HG02943 (cell line): ENCODE data around the gene PHF21A.
A peak's percentile ranks its signal among the peaks of the same experiment; 100 is the strongest.
"Not testable (repeated sequence)": the region's sequence is repeated elsewhere in the genome, so short reads cannot be mapped to it uniquely, and the experiment has no call there.

ENCODE experiments used
- ATAC-seq: cut with Tn5 transposase; IDR thresholded peaks from one replicate; pipeline ENCODE4 v1.9.1; 2021; ENCODE audit warnings: mild to moderate bottlenecking, low read depth, moderate library complexity; ENCODE audit not compliant: unreplicated experiment

The PHF21A gene

GRCh38 chr11:46121724-46122477 is 647 bp upstream of the PHF21A start:
- peak; percentile 40 for ATAC-seq

- ATAC-seq, result peak; percentile 10
These were observed 631 bp downstream of the PHF21A start for GRCh38 chr11:46120346-46121300.

- no peak for ATAC-seq
These were observed 1.7 kb downstream of the PHF21A start for GRCh38 chr11:46119352-46120216.

- ATAC-seq, result no peak
These were observed 2.4 kb downstream of the PHF21A start for GRCh38 chr11:46118702-46119351.

- ATAC-seq, result no peak
These were observed 3.4 kb downstream of the PHF21A start for GRCh38 chr11:46117842-46118241.

GRCh38 chr11:46116712-46117037 is 4.6 kb downstream of the PHF21A start:
- not testable (repeated sequence) for ATAC-seq

DNA sequence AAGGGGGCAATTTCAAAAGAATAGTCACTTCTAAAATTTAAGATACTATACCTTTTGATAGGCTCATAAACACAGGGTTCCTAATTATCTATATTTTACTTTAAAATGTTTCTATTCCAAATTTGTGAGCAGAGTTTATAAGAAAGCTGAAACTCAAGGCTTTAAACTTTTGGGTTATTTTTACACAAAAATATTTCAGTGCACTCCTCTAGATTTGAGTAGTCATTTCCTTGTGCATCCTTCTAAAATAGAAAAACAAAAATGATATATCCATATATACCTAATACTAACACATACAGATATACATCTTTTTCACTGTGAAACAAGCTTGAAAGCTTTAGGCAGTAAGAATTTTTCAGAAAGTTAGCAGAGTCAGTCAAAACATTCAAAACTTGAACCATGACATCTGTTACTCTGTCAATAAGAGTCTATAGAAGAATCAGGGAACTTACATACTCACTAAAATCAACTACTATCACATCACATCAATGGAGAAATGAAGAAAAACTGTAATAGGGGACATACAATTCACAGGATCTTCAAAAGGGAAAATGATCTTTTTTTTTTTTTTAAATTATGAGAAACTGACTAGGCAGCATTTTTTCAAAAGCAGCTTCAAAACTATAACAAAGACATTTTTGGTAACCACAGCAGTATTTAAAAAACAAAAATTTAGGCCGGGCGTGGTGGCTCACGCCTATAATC is 5.1 kb downstream of the PHF21A start:
- ATAC-seq, result no peak

GRCh38 chr11:46114961-46115360 is 6.3 kb downstream of the PHF21A start:
- ATAC-seq, result no peak

DNA sequence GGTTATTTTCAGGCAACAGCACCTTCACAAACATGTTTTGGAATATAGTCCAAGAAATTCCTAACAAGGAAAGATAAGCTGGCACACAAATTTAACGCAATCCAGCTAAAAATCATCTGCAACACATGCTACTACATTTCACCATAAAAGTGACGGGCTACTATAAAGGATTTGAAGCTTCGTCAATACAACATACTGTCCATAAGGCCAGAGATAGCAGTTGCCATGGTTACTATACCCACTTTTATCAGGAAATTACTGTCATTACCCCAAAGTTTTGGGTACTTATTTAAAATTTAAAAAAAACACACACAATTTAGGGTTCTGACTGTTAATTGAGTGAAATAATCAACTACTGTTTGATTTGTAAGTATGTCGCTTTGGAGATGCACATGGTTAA is 6.9 kb downstream of the PHF21A start:
- no peak for ATAC-seq

DNA sequence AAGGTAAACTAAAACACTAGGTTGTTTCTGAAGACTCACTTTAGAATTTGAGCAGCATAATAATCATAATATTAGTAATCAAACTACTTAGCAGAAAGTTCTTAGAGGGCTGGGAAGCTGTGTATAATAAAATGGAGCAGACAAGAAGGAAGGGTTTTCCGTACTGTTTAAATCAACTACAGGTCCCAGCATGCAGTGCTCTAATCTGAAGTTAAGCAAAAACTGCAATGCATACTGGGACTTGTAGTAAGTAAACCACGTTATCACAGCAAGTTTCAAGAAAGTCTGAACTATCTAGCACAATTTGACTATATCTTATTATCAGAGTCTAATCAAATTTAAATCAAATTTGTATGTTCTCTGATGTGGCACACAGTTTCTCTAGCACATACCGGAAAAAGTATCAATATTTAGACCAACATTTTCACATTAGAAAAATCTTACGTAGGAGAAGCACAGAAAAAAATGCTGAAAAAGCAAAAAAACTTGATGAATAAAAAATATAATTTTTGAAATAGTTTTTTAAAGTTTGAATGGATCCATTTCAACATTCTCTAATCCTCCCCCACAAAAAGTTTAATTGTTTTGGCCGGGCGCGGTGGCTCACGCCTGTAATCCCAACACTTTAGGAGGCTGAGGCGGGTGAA is 8.2 kb downstream of the PHF21A start:
- no peak for ATAC-seq

GRCh38 chr11:46108751-46109150 is 12.5 kb downstream of the PHF21A start:
- ATAC-seq, result no peak

- ATAC-seq, result no peak
These were observed 13.5 kb downstream of the PHF21A start for GRCh38 chr11:46107780-46108179.

GRCh38 chr11:46107408-46107718 is 13.9 kb downstream of the PHF21A start:
- no peak for ATAC-seq

DNA sequence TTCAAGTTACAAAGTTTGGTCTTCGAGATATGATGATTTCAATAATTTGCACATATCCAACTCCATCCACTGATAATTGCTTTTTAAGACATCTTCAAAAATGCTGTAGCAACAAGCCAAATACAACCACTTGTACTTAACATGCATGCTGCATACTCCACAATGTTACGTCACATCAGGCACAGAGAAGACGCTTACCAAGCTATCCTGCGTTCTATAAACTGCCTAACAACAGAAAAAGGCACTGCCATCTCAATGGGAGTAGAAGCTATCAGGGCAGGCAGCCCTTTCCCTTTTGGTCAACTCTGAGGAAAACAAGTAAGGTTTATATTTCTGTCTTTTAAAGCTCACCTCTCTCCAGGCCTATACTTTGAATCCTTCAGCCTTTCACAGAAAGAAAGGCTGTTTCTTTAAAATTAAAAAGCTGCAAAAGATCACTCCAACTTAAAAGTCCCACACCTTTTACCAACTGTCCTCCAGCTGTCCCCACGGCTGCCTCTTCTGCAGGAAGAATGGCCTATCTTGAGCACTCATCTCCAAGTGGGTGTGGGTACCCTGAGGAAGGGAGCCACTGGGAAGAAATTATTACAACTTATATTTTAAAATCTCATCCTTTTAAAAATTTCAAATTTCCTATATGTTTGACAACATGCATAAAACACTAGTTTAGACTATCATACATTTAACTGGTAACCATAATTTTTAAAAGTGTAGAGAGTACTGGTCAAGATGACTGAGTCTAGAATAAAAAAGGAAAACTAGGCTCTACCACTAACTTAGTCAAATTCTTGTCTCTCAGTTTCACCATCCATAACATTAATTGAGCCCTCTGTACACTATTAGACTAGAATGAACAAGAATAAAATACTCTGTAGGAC is 14.5 kb downstream of the PHF21A start:
- ATAC-seq, result no peak

DNA sequence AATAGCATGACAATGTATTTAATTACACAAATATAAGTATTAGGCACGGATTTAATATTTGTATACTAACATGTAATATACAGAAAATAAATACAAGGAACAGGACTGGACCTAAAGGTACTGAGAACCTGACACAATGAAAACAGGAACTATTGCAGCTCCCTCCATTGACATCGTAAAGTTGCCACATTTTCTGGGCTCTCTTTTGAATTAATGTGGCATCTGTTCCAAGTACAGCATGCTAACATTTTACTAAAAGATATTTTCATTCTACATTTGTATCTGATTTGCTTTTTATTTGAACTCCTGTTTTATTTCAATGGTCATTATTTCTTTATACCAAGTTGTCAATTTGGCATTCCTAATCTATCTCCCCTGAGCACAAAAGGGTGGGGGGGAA is 15.3 kb downstream of the PHF21A start:
- ATAC-seq, result no peak

DNA sequence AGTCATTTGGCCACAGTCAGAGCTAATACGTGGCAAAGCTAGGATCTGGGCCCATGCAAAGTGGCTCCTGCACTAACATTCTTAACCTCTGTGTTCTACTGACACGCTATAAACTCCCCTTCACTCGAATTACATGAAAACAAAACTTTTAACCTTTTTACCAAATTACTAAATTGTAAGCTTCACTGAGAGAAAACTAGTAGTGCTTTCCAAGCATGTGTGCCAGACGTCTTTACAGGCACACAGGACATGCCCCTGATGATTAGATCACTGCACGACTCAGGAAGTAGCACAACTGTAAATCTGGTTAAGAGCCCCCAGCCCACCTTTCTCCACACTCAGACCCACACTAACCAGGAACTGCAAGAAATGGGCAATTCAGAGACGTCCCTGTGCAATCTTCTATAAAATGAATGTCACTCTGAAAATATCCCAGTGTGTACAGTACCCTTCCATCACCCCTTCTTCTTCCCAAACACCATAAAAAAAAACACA is 16.1 kb downstream of the PHF21A start:
- ATAC-seq, result no peak

DNA sequence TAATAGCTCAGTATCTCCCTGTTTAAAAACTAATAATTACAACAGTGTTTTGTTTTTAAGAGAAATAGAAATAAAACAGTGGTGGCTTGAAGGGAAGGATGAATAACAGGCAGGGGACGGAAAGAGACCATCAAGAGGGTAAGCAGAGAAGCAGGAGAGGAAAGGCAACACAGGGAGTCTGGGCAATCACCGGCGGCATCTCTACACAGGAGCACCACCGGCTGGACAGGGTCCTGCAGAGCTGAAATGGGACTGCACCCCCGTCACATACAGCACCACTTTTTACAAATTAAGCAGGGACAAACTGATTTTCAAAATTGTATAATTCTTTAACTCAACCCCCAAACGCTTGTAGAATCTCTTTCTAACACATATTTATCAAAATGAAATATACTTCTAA is 18.4 kb downstream of the PHF21A start:
- no peak for ATAC-seq

DNA sequence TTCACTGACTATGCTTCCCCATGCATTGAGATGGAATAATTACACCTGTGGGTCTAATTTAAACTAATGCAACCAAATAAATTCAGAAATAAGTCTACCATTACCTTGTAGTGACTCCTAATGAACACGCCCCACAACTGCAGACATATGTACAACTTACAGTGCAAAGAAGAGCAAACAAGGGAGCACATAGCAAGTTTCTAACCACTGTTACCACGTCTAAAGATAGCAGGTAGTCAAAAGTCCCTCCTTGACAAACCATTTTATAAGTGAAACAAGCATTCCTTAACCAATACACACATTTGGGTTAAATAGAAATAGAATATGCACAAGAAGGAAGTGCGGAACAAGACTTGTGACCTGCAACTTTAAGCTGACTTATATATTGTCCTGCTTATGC is 20.6 kb downstream of the PHF21A start:
- peak; percentile 69 for ATAC-seq
